ENCODE measurements around the gene CRYGB. TPM values are rescaled to one million over a fixed set of nuclear protein-coding genes. Genes with fewer than 3 reads are reported as not detected.

Gene CRYGB
- polyA plus RNA-seq, 2 donors, result not detected

GRCh38 chr2:208182835-208183234 lies 36.9 kb upstream of the CRYGB start:
- WGBS, 2 donors, result 61 to 62% methylated on average over 3 of the region's 3 CpGs

GRCh38 chr2:208179028-208179609 lies 33.2 kb upstream of the CRYGB start:
- no peaks in the 10 kb centered on the region for H3K27me3 ChIP-seq (ENCODE audit: control insufficient read depth in 1 of 2, insufficient read depth in 2 of 2, low read length in 2 of 2)
- H3K4me1 ChIP-seq (ENCODE audit: control insufficient read depth in 2 of 2, insufficient read depth in 2 of 2, low read length in 1 of 2), result no peaks in the 10 kb centered on the region
- H3K27ac ChIP-seq (ENCODE audit: low read depth in 2 of 2, low read length in 1 of 2), result no peak overlapping the region
- H3K36me3 ChIP-seq (ENCODE audit: control insufficient read depth in 2 of 2, insufficient read depth in 2 of 2, low read length in 1 of 2), result no peaks in the 10 kb centered on the region
- WGBS, 2 donors, result 64 to 73% methylated on average over 4 of the region's 4 CpGs
- no peak overlapping the region for H3K4me3 ChIP-seq (ENCODE audit: low read depth in 1 of 2, low read length in 2 of 2)
- no peaks in the 10 kb centered on the region for H3K9me3 ChIP-seq (ENCODE audit: control insufficient read depth in 2 of 2, insufficient read depth in 1 of 2, low read depth in 1 of 2, low read length in 1 of 2)

More at GRCh38 chr2:208182835-208183234, 36.9 kb upstream of the CRYGB start:
- Histone ChIP-seq H3K4me3 (ENCODE audit: low read depth in 1 of 2, low read length in 2 of 2) (no peak overlapping the region), H3K4me1 (ENCODE audit: control insufficient read depth in 2 of 2, insufficient read depth in 2 of 2, low read length in 1 of 2) (no peaks in the 10 kb centered on the region), H3K27me3 (ENCODE audit: control insufficient read depth in 1 of 2, insufficient read depth in 2 of 2, low read length in 2 of 2) (no peaks in the 10 kb centered on the region), H3K27ac (ENCODE audit: low read depth in 2 of 2, low read length in 1 of 2) (no peak overlapping the region), H3K36me3 (ENCODE audit: control insufficient read depth in 2 of 2, insufficient read depth in 2 of 2, low read length in 1 of 2) (no peaks in the 10 kb centered on the region), H3K9me3 (ENCODE audit: control insufficient read depth in 2 of 2, insufficient read depth in 1 of 2, low read depth in 1 of 2, low read length in 1 of 2) (no peaks in the 10 kb centered on the region)

- no peaks in the 10 kb centered on the region for H3K27me3 ChIP-seq (ENCODE audit: control insufficient read depth in 1 of 2, insufficient read depth in 2 of 2, low read length in 2 of 2)
- no peaks in the 10 kb centered on the region for H3K4me1 ChIP-seq (ENCODE audit: control insufficient read depth in 2 of 2, insufficient read depth in 2 of 2, low read length in 1 of 2)
- no peak overlapping the region for H3K27ac ChIP-seq (ENCODE audit: low read depth in 2 of 2, low read length in 1 of 2)
- WGBS, 2 donors, result 70 to 75% methylated on average over 6 of the region's 6 CpGs
- no peaks in the 10 kb centered on the region for H3K9me3 ChIP-seq (ENCODE audit: control insufficient read depth in 2 of 2, insufficient read depth in 1 of 2, low read depth in 1 of 2, low read length in 1 of 2)
- no peaks in the 10 kb centered on the region for H3K36me3 ChIP-seq (ENCODE audit: control insufficient read depth in 2 of 2, insufficient read depth in 2 of 2, low read length in 1 of 2)
- no peak overlapping the region for H3K4me3 ChIP-seq (ENCODE audit: low read depth in 1 of 2, low read length in 2 of 2)
Observed at GRCh38 chr2:208175840-208176153, 29.8 kb upstream of the CRYGB start.

GRCh38 chr2:208175069-208175839 lies 29.3 kb upstream of the CRYGB start:
- no peak overlapping the region for H3K27ac ChIP-seq (ENCODE audit: low read depth in 2 of 2, low read length in 1 of 2)
- H3K27me3 ChIP-seq (ENCODE audit: control insufficient read depth in 1 of 2, insufficient read depth in 2 of 2, low read length in 2 of 2), result no peaks in the 10 kb centered on the region
- no peaks in the 10 kb centered on the region for H3K9me3 ChIP-seq (ENCODE audit: control insufficient read depth in 2 of 2, insufficient read depth in 1 of 2, low read depth in 1 of 2, low read length in 1 of 2)
- no peaks in the 10 kb centered on the region for H3K36me3 ChIP-seq (ENCODE audit: control insufficient read depth in 2 of 2, insufficient read depth in 2 of 2, low read length in 1 of 2)
- WGBS, 2 donors, result 40 to 41% methylated on average over 21 of the region's 21 CpGs
- H3K4me1 ChIP-seq (ENCODE audit: control insufficient read depth in 2 of 2, insufficient read depth in 2 of 2, low read length in 1 of 2), result no peaks in the 10 kb centered on the region
- no peak overlapping the region for H3K4me3 ChIP-seq (ENCODE audit: low read depth in 1 of 2, low read length in 2 of 2)

- Histone ChIP-seq H3K27me3 (ENCODE audit: control insufficient read depth in 1 of 2, insufficient read depth in 2 of 2, low read length in 2 of 2) (no peaks in the 10 kb centered on the region), H3K36me3 (ENCODE audit: control insufficient read depth in 2 of 2, insufficient read depth in 2 of 2, low read length in 1 of 2) (no peaks in the 10 kb centered on the region), H3K4me3 (ENCODE audit: low read depth in 1 of 2, low read length in 2 of 2) (no peak overlapping the region), H3K27ac (ENCODE audit: low read depth in 2 of 2, low read length in 1 of 2) (no peak overlapping the region), H3K9me3 (ENCODE audit: control insufficient read depth in 2 of 2, insufficient read depth in 1 of 2, low read depth in 1 of 2, low read length in 1 of 2) (no peaks in the 10 kb centered on the region), H3K4me1 (ENCODE audit: control insufficient read depth in 2 of 2, insufficient read depth in 2 of 2, low read length in 1 of 2) (no peaks in the 10 kb centered on the region)
- 81 to 82% methylated on average over 9 of the region's 9 CpGs for WGBS, 2 donors
Observed at GRCh38 chr2:208174144-208174543, 28.2 kb upstream of the CRYGB start.

GRCh38 chr2:208172125-208172524 lies 26.2 kb upstream of the CRYGB start:
- H3K27me3 ChIP-seq (ENCODE audit: control insufficient read depth in 1 of 2, insufficient read depth in 2 of 2, low read length in 2 of 2), result no peaks in the 10 kb centered on the region
- H3K27ac ChIP-seq (ENCODE audit: low read depth in 2 of 2, low read length in 1 of 2), result no peak overlapping the region
- WGBS, 2 donors, result 70% methylated on average over 4 of the region's 4 CpGs
- H3K4me1 ChIP-seq (ENCODE audit: control insufficient read depth in 2 of 2, insufficient read depth in 2 of 2, low read length in 1 of 2), result no peaks in the 10 kb centered on the region
- H3K9me3 ChIP-seq (ENCODE audit: control insufficient read depth in 2 of 2, insufficient read depth in 1 of 2, low read depth in 1 of 2, low read length in 1 of 2), result no peaks in the 10 kb centered on the region
- no peaks in the 10 kb centered on the region for H3K36me3 ChIP-seq (ENCODE audit: control insufficient read depth in 2 of 2, insufficient read depth in 2 of 2, low read length in 1 of 2)
- no peak overlapping the region for H3K4me3 ChIP-seq (ENCODE audit: low read depth in 1 of 2, low read length in 2 of 2)

GRCh38 chr2:208164951-208165755 lies 19.2 kb upstream of the CRYGB start:
- Histone ChIP-seq H3K27me3 (ENCODE audit: control insufficient read depth in 1 of 2, insufficient read depth in 2 of 2, low read length in 2 of 2) (peaks cover 0 to 5% of the 10 kb centered on the region in 2 donors), H3K4me1 (ENCODE audit: control insufficient read depth in 2 of 2, insufficient read depth in 2 of 2, low read length in 1 of 2) (no peaks in the 10 kb centered on the region), H3K27ac (ENCODE audit: low read depth in 2 of 2, low read length in 1 of 2) (no peak overlapping the region), H3K9me3 (ENCODE audit: control insufficient read depth in 2 of 2, insufficient read depth in 1 of 2, low read depth in 1 of 2, low read length in 1 of 2) (no peaks in the 10 kb centered on the region), H3K36me3 (ENCODE audit: control insufficient read depth in 2 of 2, insufficient read depth in 2 of 2, low read length in 1 of 2) (no peaks in the 10 kb centered on the region), H3K4me3 (ENCODE audit: low read depth in 1 of 2, low read length in 2 of 2) (no peak overlapping the region)
- WGBS, 2 donors, result 79 to 91% methylated on average over 2 of the region's 2 CpGs

GRCh38 chr2:208163489-208163888 lies 17.5 kb upstream of the CRYGB start, which contains the start of gene CRYGA:
TSS of gene CRYGA (minus strand) at chr2:208163589. CDS start at chr2:208163556, 33 bp downstream.
- peaks cover 0 to 5% of the 10 kb centered on the region in 2 donors for H3K27me3 ChIP-seq (ENCODE audit: control insufficient read depth in 1 of 2, insufficient read depth in 2 of 2, low read length in 2 of 2)

GRCh38 chr2:208156439-208156838 lies 10.5 kb upstream of the CRYGB start:
- no peak overlapping the region for H3K4me3 ChIP-seq (ENCODE audit: low read depth in 1 of 2, low read length in 2 of 2)
- no peaks in the 10 kb centered on the region for H3K4me1 ChIP-seq (ENCODE audit: control insufficient read depth in 2 of 2, insufficient read depth in 2 of 2, low read length in 1 of 2)
- no peaks in the 10 kb centered on the region for H3K9me3 ChIP-seq (ENCODE audit: control insufficient read depth in 2 of 2, insufficient read depth in 1 of 2, low read depth in 1 of 2, low read length in 1 of 2)
- no peak overlapping the region for H3K27ac ChIP-seq (ENCODE audit: low read depth in 2 of 2, low read length in 1 of 2)
- 54 to 70% methylated on average over 2 of the region's 2 CpGs for WGBS, 2 donors
- H3K36me3 ChIP-seq (ENCODE audit: control insufficient read depth in 2 of 2, insufficient read depth in 2 of 2, low read length in 1 of 2), result no peaks in the 10 kb centered on the region
- no peaks in the 10 kb centered on the region for H3K27me3 ChIP-seq (ENCODE audit: control insufficient read depth in 1 of 2, insufficient read depth in 2 of 2, low read length in 2 of 2)

More at GRCh38 chr2:208163489-208163888, 17.5 kb upstream of the CRYGB start, which contains the start of gene CRYGA:
- H3K4me1 ChIP-seq (ENCODE audit: control insufficient read depth in 2 of 2, insufficient read depth in 2 of 2, low read length in 1 of 2), result no peaks in the 10 kb centered on the region
- 77 to 81% methylated on average over 2 of the region's 2 CpGs for WGBS, 2 donors
- no peaks in the 10 kb centered on the region for H3K9me3 ChIP-seq (ENCODE audit: control insufficient read depth in 2 of 2, insufficient read depth in 1 of 2, low read depth in 1 of 2, low read length in 1 of 2)
- no peaks in the 10 kb centered on the region for H3K36me3 ChIP-seq (ENCODE audit: control insufficient read depth in 2 of 2, insufficient read depth in 2 of 2, low read length in 1 of 2)
- H3K4me3 ChIP-seq (ENCODE audit: low read depth in 1 of 2, low read length in 2 of 2), result no peak within 1 kb of the TSS
- H3K27ac ChIP-seq (ENCODE audit: low read depth in 2 of 2, low read length in 1 of 2), result no peak within 1 kb of the TSS
